HG03039 (cell line): ENCODE data around the gene SCFD1.
"Not testable (repeated sequence)": the region's sequence is repeated elsewhere in the genome, so short reads cannot be mapped to it uniquely, and the experiment has no call there.

Experiments used
- ATAC-seq: cut with Tn5 transposase; IDR thresholded peaks from one replicate; pipeline ENCODE4 v1.9.1; 2021; ENCODE audit warnings: mild to moderate bottlenecking, moderate library complexity; ENCODE audit not compliant: unreplicated experiment

SCFD1 gene

GRCh38 chr14:30621940-30622830 is at the start of gene SCFD1:
Gene SCFD1, plus strand, starts transcription at chr14:30622319. Its CDS starts 20 bp downstream, at chr14:30622339.
- ATAC-seq, result peak; percentile 94

- ATAC-seq, result no peak
These were observed 49.3 kb upstream of the SCFD1 start for GRCh38 chr14:30572771-30573170.

- ATAC-seq, result no peak
These were observed 48.8 kb upstream of the SCFD1 start for GRCh38 chr14:30573226-30573814.

GRCh38 chr14:30573966-30574365 is 48.2 kb upstream of the SCFD1 start:
- ATAC-seq, result no peak

GRCh38 chr14:30574777-30575176 is 47.3 kb upstream of the SCFD1 start:
- ATAC-seq, result not testable (repeated sequence)

GRCh38 chr14:30576333-30576732 is 45.8 kb upstream of the SCFD1 start:
- ATAC-seq, result not testable (repeated sequence)

- ATAC-seq, result no peak
These were observed 41.4 kb upstream of the SCFD1 start for GRCh38 chr14:30580616-30581282.

GRCh38 chr14:30581283-30581625 is 40.9 kb upstream of the SCFD1 start:
- ATAC-seq, result no peak

GRCh38 chr14:30582376-30582775 is 39.7 kb upstream of the SCFD1 start:
- no peak for ATAC-seq

GRCh38 chr14:30584058-30584630 is 38.0 kb upstream of the SCFD1 start:
- no peak for ATAC-seq

- ATAC-seq, result no peak
These were observed 36.9 kb upstream of the SCFD1 start for GRCh38 chr14:30585204-30585603.

- ATAC-seq, result no peak
These were observed 35.0 kb upstream of the SCFD1 start for GRCh38 chr14:30587141-30587540.

- ATAC-seq, result no peak
These were observed 33.2 kb upstream of the SCFD1 start for GRCh38 chr14:30588873-30589272.

- no peak for ATAC-seq
These were observed 25.2 kb upstream of the SCFD1 start for GRCh38 chr14:30596935-30597334.

GRCh38 chr14:30597504-30597903 is 24.6 kb upstream of the SCFD1 start:
- no peak for ATAC-seq

- no peak for ATAC-seq
These were observed 20.9 kb upstream of the SCFD1 start for GRCh38 chr14:30600922-30601918.

- no peak for ATAC-seq
These were observed 18.7 kb upstream of the SCFD1 start for GRCh38 chr14:30603402-30603801.

GRCh38 chr14:30604696-30605095 is 17.4 kb upstream of the SCFD1 start:
- not testable (repeated sequence) for ATAC-seq

- ATAC-seq, result no peak
These were observed 14.9 kb upstream of the SCFD1 start for GRCh38 chr14:30607156-30607780.

GRCh38 chr14:30608533-30609006 is 13.5 kb upstream of the SCFD1 start:
- ATAC-seq, result no peak
